B cell (primary cell): ENCODE measurements around the gene PAPPA. TPM values are rescaled to one million over a fixed set of nuclear protein-coding genes. Genes with fewer than 3 reads are reported as not detected.

Experiments
- ATAC-seq: fragments of 200-7000 bp; cut with Tn5 transposase; one replicate; pipeline ENCODE4 v1.10.0; 2021; ENCODE audit warnings: low read depth, mild to moderate bottlenecking, moderate number of reproducible peaks, moderate library complexity
- CTCF ChIA-PET: fragments of 350-600 bp; sonication (Branson Sonifier 250); formaldehyde crosslinking; loops from one replicate; lab custom pipeline; 2021; ENCODE audit warnings: antibody characterized with exemption, inconsistent platforms; lab: Charles Lee
- POLR2A ChIA-PET: fragments of 350-600 bp; sonication (Branson Sonifier 250); formaldehyde crosslinking; loops from one replicate; lab custom pipeline; 2021; ENCODE audit warnings: antibody characterized with exemption; lab: Charles Lee
- DNase-seq: peaks from one replicate; pipeline ENCODE4 v3.0.0; 2013
- H2AFZ ChIP-seq: 2 replicates; pipeline ENCODE4 v1.6.1; 2012; ENCODE audit warnings: mild to moderate bottlenecking, low read depth, low read length; ENCODE audit not compliant: insufficient read depth, poor library complexity, severe bottlenecking
- H3K27ac ChIP-seq, 2 donors: 1 replicate in 1 of 2; 2 replicates in 1 of 2; pipeline ENCODE4 v1.5.1; 2012 to 2013; ENCODE audit warnings: low read length in 2 of 2, mild to moderate bottlenecking in 2 of 2, moderate library complexity in 1 of 2
- H3K27me3 ChIP-seq, 4 experiments: fragments of 200-600 bp in 1 of 4; sonication (generic) in 1 of 4; replicated peaks in 1 of 4; 1 replicate in 2 of 4; 2 replicates in 2 of 4; pipeline versions ENCODE4 v1.6.1 to v1.7.0; 2013 to 2016; ENCODE audit warnings: low read length in 3 of 4, mild to moderate bottlenecking in 2 of 4, mixed read lengths in 1 of 4, moderate library complexity in 1 of 4; ENCODE audit not compliant: insufficient read depth in 4 of 4, control insufficient read depth in 3 of 4; ENCODE audit errors: control extremely low read depth in 1 of 4
- H3K36me3 ChIP-seq, 2 experiments: replicated peaks in 1 of 2; 1 replicate in 1 of 2; 2 replicates in 1 of 2; pipeline versions ENCODE4 v1.6.1 to v1.7.1; 2013; ENCODE audit warnings: low read length in 1 of 2; ENCODE audit not compliant: insufficient read depth in 2 of 2, control insufficient read depth in 1 of 2; ENCODE audit errors: control extremely low read depth in 1 of 2, extremely low read depth in 1 of 2
- H3K4me1 ChIP-seq, 2 donors: fragments of 200-600 bp in 1 of 2; sonication (generic) in 1 of 2; 1 replicate in 1 of 2; 2 replicates in 1 of 2; pipeline versions ENCODE4 v1.5.1 to v1.6.1; 2013 to 2017; ENCODE audit warnings: low read length in 2 of 2; ENCODE audit not compliant: control insufficient read depth in 2 of 2, insufficient read depth in 2 of 2
- H3K4me2 ChIP-seq: replicated peaks from 2 replicates; pipeline ENCODE3; 2012; ENCODE audit warnings: mild to moderate bottlenecking, low read depth, low read length; ENCODE audit not compliant: poor library complexity, severe bottlenecking
- H3K4me3 ChIP-seq, 5 experiments: fragments of 200-600 bp in 1 of 5; sonication (generic) in 1 of 5; 1 replicate in 3 of 5; 2 replicates in 2 of 5; pipeline versions ENCODE4 v1.5.1 to v1.7.0; 2011 to 2016; ENCODE audit warnings: low read length in 4 of 5, mild to moderate bottlenecking in 4 of 5, low read depth in 2 of 5, control low read depth in 1 of 5, moderate library complexity in 1 of 5; ENCODE audit not compliant: insufficient read depth in 1 of 5; ENCODE audit errors: control extremely low read depth in 1 of 5, extremely low read depth in 1 of 5
- H3K79me2 ChIP-seq: fragments of 200-600 bp; sonication (generic); one replicate; pipeline ENCODE4 v1.6.0; 2016; ENCODE audit warnings: low read length; ENCODE audit not compliant: control insufficient read depth, insufficient read depth
- H3K9ac ChIP-seq: fragments of 200-600 bp; sonication (generic); 2 replicates; pipeline ENCODE4 v1.6.1; 2017; ENCODE audit warnings: mild to moderate bottlenecking, low read length, moderate library complexity
- H3K9me3 ChIP-seq, 3 donors: one replicate each; pipeline versions ENCODE4 v1.6.1 to v1.7.1; 2013; ENCODE audit warnings: low read length in 2 of 3; ENCODE audit not compliant: control insufficient read depth in 2 of 3, insufficient read depth in 1 of 3; ENCODE audit errors: control extremely low read depth in 1 of 3
- H4K20me1 ChIP-seq: 2 replicates; pipeline ENCODE4 v1.6.0; 2012; ENCODE audit warnings: mild to moderate bottlenecking, low read length; ENCODE audit not compliant: insufficient read depth, control insufficient read depth, poor library complexity, severe bottlenecking
- H3K27ac Mint-ChIP-seq: one replicate; pipeline ENCODE4 v1.8.0; 2021; ENCODE audit warnings: mixed read lengths
- H3K27me3 Mint-ChIP-seq: one replicate; pipeline ENCODE4 v1.8.0; 2021; ENCODE audit warnings: mixed read lengths
- H3K4me1 Mint-ChIP-seq: one replicate; pipeline ENCODE4 v1.8.0; 2021; ENCODE audit warnings: mixed read lengths
- H3K4me3 Mint-ChIP-seq: one replicate; pipeline ENCODE4 v1.8.0; 2021; ENCODE audit warnings: mixed read lengths
- H3K9me3 Mint-ChIP-seq: one replicate; pipeline ENCODE4 v1.8.0; 2022; ENCODE audit warnings: mixed read lengths; ENCODE audit not compliant: insufficient read depth
- EZH2 ChIP-seq: IDR thresholded peaks from 2 replicates; pipeline ENCODE4 v1.6.1; 2012; ENCODE audit warnings: borderline replicate concordance, low read depth, mild to moderate bottlenecking, moderate library complexity, low read length; ENCODE audit not compliant: insufficient read depth, poor library complexity, severe bottlenecking
- WGBS: methylation state at CpG from one replicate; pipeline ENCODE4 v1.1.5; 2013; ENCODE audit warnings: missing lambda C conversion rate; ENCODE audit not compliant: insufficient coverage; 5-methylcytosine and 5-hydroxymethylcytosine counted together
- intact Hi-C: fragments of 100-400 bp; cut with micrococcal nuclease; formaldehyde crosslinking; loops from one replicate; pipeline ENCODE4 v1.10.0; 2022
- polyA plus RNA-seq: library from polyadenylated mRNA; depleted of rRNA; stranded (reverse); fragments of >200 nt; gene quantifications from 2 replicates; pipeline ENCODE4 v1.2.3, GENCODE V29; 2012
- total RNA-seq, 2 donors: library from RNA; stranded (reverse); fragments of 120-200 nt in 1 of 2; gene quantifications; 1 replicate in 1 of 2; 2 replicates in 1 of 2; pipeline versions ENCODE4 v1.2.3 to v1.2.4, GENCODE V29; 2013 to 2022
- TF ChIP-seq, protein P1 (sequence below): fragments of 200-600 bp; IDR thresholded peaks from one replicate; pipeline ENCODE4 v1.8.0; 2022; ENCODE audit warnings: antibody characterized with exemption, mild to moderate bottlenecking

Gene PAPPA
- total and polyA plus RNA-seq, 2 donors (not counting 1 experiment from before 2014, with no cell fraction given) = not detected

DNA sequence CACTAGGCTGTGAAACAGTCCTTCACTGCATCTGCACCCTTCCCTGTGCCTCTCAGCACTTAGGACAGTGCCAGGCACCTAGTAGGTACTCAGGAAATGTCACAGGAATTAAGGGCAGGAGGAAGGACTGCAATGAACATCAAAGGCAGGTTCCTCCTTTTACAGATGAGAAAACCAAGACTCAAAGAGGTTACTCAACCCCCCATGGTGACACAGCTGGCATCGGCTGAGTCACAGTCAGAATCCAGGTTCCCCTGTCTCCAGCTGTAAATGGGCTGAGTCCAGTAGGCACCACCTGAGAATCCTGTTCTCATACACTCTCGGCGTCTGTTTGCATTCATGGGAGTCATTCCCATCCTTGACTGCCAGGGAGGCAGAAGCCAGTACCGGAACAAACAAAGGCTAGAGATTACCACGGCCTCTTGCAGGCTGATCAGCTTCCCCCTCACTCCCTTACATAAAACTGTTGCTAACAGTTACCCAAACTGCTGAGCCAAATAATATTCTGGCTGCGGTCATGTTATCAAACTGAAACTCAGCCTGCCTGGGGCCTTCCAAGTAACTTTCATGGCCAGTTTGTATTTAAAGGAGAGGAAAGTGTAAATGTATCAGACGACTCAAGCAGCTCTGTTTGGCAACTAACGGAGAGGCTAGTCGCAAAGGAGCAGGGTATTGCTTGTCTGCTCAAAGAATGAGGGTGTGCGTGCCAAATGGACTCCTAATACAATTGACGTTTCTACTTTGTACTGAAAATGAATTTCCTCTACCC is 201.7 kb downstream of the PAPPA start:
- Mint-ChIP-seq H3K27me3 (peaks cover 6% of the 10 kb centered on the region), H3K4me1 (no peaks in the 10 kb centered on the region), H3K4me3 (no peak overlapping the region), H3K27ac (no peak overlapping the region), H3K9me3 (no peaks in the 10 kb centered on the region)
- Histone ChIP-seq H3K9me3 (no peaks in the 10 kb centered on the region), H3K36me3 (no peaks in the 10 kb centered on the region), H3K79me2 (no peaks in the 10 kb centered on the region), H2AFZ (no peak overlapping the region), H3K4me1 (no peaks in the 10 kb centered on the region), H4K20me1 (no peaks in the 10 kb centered on the region), H3K27ac (no peak overlapping the region), H3K4me3 (no peak overlapping the region), H3K9ac (no peak overlapping the region), H3K27me3 (no peaks in the 10 kb centered on the region), H3K4me2 (no peak overlapping the region)
- ChIA-PET POLR2A (no interaction called here), CTCF (no interaction called here)
- intact Hi-C loops = no loop called here
- 82% methylated on average over 10 of the region's 11 CpGs for WGBS
- TF ChIP-seq, protein P1, sequence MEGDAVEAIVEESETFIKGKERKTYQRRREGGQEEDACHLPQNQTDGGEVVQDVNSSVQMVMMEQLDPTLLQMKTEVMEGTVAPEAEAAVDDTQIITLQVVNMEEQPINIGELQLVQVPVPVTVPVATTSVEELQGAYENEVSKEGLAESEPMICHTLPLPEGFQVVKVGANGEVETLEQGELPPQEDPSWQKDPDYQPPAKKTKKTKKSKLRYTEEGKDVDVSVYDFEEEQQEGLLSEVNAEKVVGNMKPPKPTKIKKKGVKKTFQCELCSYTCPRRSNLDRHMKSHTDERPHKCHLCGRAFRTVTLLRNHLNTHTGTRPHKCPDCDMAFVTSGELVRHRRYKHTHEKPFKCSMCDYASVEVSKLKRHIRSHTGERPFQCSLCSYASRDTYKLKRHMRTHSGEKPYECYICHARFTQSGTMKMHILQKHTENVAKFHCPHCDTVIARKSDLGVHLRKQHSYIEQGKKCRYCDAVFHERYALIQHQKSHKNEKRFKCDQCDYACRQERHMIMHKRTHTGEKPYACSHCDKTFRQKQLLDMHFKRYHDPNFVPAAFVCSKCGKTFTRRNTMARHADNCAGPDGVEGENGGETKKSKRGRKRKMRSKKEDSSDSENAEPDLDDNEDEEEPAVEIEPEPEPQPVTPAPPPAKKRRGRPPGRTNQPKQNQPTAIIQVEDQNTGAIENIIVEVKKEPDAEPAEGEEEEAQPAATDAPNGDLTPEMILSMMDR = no peak
- no peak for TF ChIP-seq EZH2
- DNase-seq (no peak), ATAC-seq (no peak)

DNA sequence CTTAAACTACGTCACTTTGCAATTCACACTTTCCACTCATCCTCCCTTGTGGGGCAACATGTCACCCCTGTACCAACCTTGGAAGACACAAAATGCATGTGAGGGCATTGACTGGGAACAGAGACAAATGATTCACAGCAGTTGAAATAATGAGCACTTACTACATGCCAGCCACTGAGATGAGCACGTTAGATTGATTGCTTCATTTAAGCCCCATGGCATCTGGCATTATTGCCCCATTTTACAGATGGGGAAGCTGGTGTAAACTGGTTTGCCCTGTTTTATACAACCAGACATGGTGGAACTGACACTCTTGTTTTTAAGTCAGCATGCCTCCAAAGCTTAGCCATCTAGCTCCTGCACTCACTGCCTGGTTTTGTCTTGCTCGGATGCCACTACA is 204.7 kb downstream of the PAPPA start:
- H3K27me3 ChIP-seq = no peaks in the 10 kb centered on the region
- TF ChIP-seq, protein P1 = no peak
- no peak for TF ChIP-seq EZH2
- H3K27ac Mint-ChIP-seq = no peak overlapping the region

More for the DNA sequence above, 204.7 kb downstream of the PAPPA start:
- no peak overlapping the region for H2AFZ ChIP-seq
- no peaks in the 10 kb centered on the region for H4K20me1 ChIP-seq
- no peaks in the 10 kb centered on the region for H3K4me1 ChIP-seq
- CTCF ChIA-PET = no interaction called here
- H3K9ac ChIP-seq = no peak overlapping the region
- Mint-ChIP-seq H3K4me1 (no peaks in the 10 kb centered on the region), H3K4me3 (no peak overlapping the region), H3K27me3 (no peaks in the 10 kb centered on the region), H3K9me3 (no peaks in the 10 kb centered on the region)
- 63% methylated on average over 1 of the region's 3 CpGs for WGBS
- no peaks in the 10 kb centered on the region for H3K36me3 ChIP-seq
- no peak overlapping the region for H3K4me3 ChIP-seq
- H3K9me3 ChIP-seq = no peaks in the 10 kb centered on the region
- no peaks in the 10 kb centered on the region for H3K79me2 ChIP-seq
- POLR2A ChIA-PET = no interaction called here
- DNase-seq (no peak), ATAC-seq (no peak)
- no peak overlapping the region for H3K4me2 ChIP-seq
- intact Hi-C loops = no loop called here
- H3K27ac ChIP-seq = no peak overlapping the region
